BLaER1 treated with 17β-estradiol and CSF1 and Interleukin-3, amounts not matched to agents 10 nM and 100 nM (cell line): ENCODE data around the gene ACAA1.

Source experiments
- H3K27ac ChIP-seq, 11 experiments: shearing (Covaris generic); formaldehyde crosslinking; 2 replicates each; pipeline ENCODE4 v1.8.1; 2022
- H3K27me3 ChIP-seq, 11 experiments: shearing (Covaris generic); formaldehyde crosslinking; 2 replicates each; pipeline ENCODE4 v1.8.1; 2022
- H3K36me3 ChIP-seq, 11 experiments: shearing (Covaris generic); formaldehyde crosslinking; 2 replicates each; pipeline ENCODE4 v1.8.1; 2022
- H3K4me1 ChIP-seq, 10 experiments: shearing (Covaris generic); formaldehyde crosslinking; 2 replicates each; pipeline ENCODE4 v1.8.1; 2022
- H3K4me2 ChIP-seq, 11 experiments: shearing (Covaris generic); formaldehyde crosslinking; 2 replicates each; pipeline ENCODE4 v1.8.1; 2022
- H3K4me3 ChIP-seq, 10 experiments: shearing (Covaris generic); formaldehyde crosslinking; 2 replicates each; pipeline ENCODE4 v1.8.1; 2022
- H3K9ac ChIP-seq, 11 experiments: shearing (Covaris generic); formaldehyde crosslinking; 2 replicates each; pipeline ENCODE4 v1.8.1; 2022
- H3K9me3 ChIP-seq, 11 experiments: shearing (Covaris generic); formaldehyde crosslinking; replicated peaks in 1 of 11; 2 replicates each; pipeline ENCODE4 v1.8.1; 2022
- H4K20me1 ChIP-seq, 11 experiments: shearing (Covaris generic); formaldehyde crosslinking; 2 replicates each; pipeline ENCODE4 v1.8.1; 2022
- Cebpa-rat ChIP-seq, 11 experiments: shearing (Covaris generic); IDR thresholded peaks; 2 replicates each; pipeline ENCODE4 v1.8.1; 2022

The ACAA1 gene

DNA sequence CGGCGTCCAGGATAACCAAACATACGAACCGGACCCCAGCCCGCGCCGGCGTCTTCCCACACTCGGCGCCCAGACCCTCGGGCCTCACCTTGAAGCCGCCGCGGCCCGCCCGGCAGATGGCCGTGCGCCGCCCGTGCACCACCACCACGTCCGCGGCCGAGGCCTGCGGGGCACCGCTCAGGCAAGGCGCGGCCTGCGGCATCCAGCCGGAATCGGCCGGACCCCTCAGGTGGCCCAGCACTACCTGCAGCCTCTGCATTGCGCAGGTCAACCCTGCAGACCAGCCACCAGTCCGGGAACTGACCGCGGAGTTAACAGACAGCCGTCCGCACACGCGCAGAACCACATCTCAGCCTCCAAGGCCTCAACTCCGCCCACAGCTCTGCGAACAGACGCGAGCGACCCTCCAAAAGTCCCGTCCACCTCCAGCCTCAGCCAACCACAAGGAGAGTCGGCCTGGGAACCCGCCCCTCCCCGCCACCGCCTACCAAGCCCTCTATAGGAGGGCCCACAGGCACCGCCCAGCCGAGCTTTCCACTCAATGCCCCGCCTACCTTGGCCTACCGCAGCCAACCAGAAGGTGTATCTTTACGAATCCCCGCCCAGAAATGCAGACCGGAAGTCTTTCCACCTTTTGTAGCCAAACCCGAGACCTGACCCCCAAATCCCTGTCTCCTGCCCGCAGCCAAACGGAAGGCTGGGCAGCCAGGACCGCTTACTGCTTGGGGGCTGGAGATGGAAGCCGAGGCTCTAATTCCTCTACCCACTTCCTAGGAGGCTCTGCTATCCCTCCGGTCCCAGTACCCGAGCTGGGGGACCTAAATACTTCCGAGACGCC, at the start of gene ACAA1:
ACAA1 (minus strand) TSS at position 351 of the 838 bp plus-strand sequence; CDS start at position 259, 92 bp downstream.
- Histone ChIP-seq H3K4me3 (peak within 1 kb of the TSS; percentile 73 to 99 (median 92)), H3K36me3 (peaks cover 49 to 58% (median 55%) of the 10 kb centered on the region in 11 experiments), H3K4me2 (peak within 1 kb of the TSS; percentile 87 to 99 (median 98)), H3K27ac (peak within 1 kb of the TSS; percentile 85 to 99 (median 96)), H3K9me3 (no peaks in the 10 kb centered on the region), H4K20me1 (peaks cover 59 to 78% (median 70%) of the 10 kb centered on the region in 11 experiments; a peak in 21 of 22 replicates), H3K9ac (peak within 1 kb of the TSS; percentile 90 to 99 (median 97)), H3K27me3 (no peaks in the 10 kb centered on the region), H3K4me1 (peaks cover 52 to 74% (median 69%) of the 10 kb centered on the region in 10 experiments)
- TF ChIP-seq Cebpa-rat (IDR thresholded peaks at IDR 0.05): no peak

DNA sequence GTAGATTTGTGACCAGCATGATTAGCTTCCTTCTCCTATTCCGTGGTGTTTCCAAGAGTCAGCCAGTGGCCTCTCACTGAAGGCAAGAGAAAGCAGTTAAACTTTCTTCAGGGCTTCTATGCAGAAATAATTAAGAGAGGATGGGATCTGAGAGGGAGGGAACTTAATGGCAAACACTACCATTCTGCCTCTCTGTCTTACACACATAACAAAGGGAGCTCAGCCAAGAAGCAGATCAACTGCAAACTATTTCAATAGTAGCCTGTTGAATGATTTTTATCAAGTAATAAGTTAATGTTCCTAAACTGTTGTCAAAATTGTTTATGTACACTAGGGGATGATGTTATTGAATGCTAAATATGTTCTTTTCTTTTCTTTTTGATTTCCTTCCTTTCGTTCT, 40.3 kb upstream of the ACAA1 start:
- Histone ChIP-seq H3K9ac (no peak overlapping the region), H3K4me3 (no peak overlapping the region), H3K27ac (no peak overlapping the region), H4K20me1 (peaks cover 58 to 100% (median 91%) of the 10 kb centered on the region in 11 experiments), H3K9me3 (no peaks in the 10 kb centered on the region), H3K4me1 (peaks cover 0 to 53% (median 4%) of the 10 kb centered on the region in 10 experiments; a peak in 10 of 20 replicates), H3K27me3 (no peaks in the 10 kb centered on the region), H3K36me3 (peaks cover 24 to 51% (median 39%) of the 10 kb centered on the region in 11 experiments), H3K4me2 (peak overlapping the region in 1 of 11 experiments; percentile 6; a peak in 1 of 22 replicates)
- TF ChIP-seq Cebpa-rat (IDR thresholded peaks at IDR 0.05): no peak

GRCh38 chr3:38173834-38174418, 37.0 kb upstream of the ACAA1 start:
- H3K9me3 ChIP-seq: no peaks in the 10 kb centered on the region
- H4K20me1 ChIP-seq: peaks cover 70 to 100% (median 93%) of the 10 kb centered on the region in 11 experiments
- peaks cover 9 to 24% (median 15%) of the 10 kb centered on the region in 11 experiments; a peak in 21 of 22 replicates for H3K36me3 ChIP-seq
- H3K27ac ChIP-seq: no peak overlapping the region
- H3K9ac ChIP-seq: no peak overlapping the region
- no peak overlapping the region for H3K4me3 ChIP-seq
- peaks cover 0 to 82% (median 8%) of the 10 kb centered on the region in 10 experiments; a peak in 13 of 20 replicates for H3K4me1 ChIP-seq
- no peaks in the 10 kb centered on the region for H3K27me3 ChIP-seq
- no peak for TF ChIP-seq Cebpa-rat (IDR thresholded peaks at IDR 0.05)
- H3K4me2 ChIP-seq: peak overlapping the region in 2 of 11 experiments; percentile 41 to 61; a peak in 2 of 22 replicates

- Histone ChIP-seq H3K4me1 (peaks cover 16 to 91% (median 22%) of the 10 kb centered on the region in 10 experiments), H3K9ac (no peak overlapping the region), H3K36me3 (peaks cover 0 to 7% (median 0%) of the 10 kb centered on the region in 11 experiments; a peak in 1 of 22 replicates), H3K27ac (no peak overlapping the region), H4K20me1 (peaks cover 62 to 100% (median 90%) of the 10 kb centered on the region in 11 experiments), H3K27me3 (no peaks in the 10 kb centered on the region), H3K4me3 (no peak overlapping the region), H3K9me3 (no peaks in the 10 kb centered on the region), H3K4me2 (peak overlapping the region in 1 of 11 experiments; percentile 41; a peak in 1 of 22 replicates)
- TF ChIP-seq Cebpa-rat (IDR thresholded peaks at IDR 0.05): no peak
Measured at GRCh38 chr3:38171622-38172021, 34.7 kb upstream of the ACAA1 start.

- no peak overlapping the region for H3K4me3 ChIP-seq
- peaks cover 22 to 92% (median 28%) of the 10 kb centered on the region in 10 experiments for H3K4me1 ChIP-seq
- H3K9me3 ChIP-seq: no peaks in the 10 kb centered on the region
- peaks cover 0 to 7% (median 0%) of the 10 kb centered on the region in 11 experiments; a peak in 1 of 22 replicates for H3K36me3 ChIP-seq
- no peak overlapping the region for H3K27ac ChIP-seq
- no peak for TF ChIP-seq Cebpa-rat (IDR thresholded peaks at IDR 0.05)
- peak overlapping the region in 2 of 11 experiments; percentile 2 to 18; a peak in 3 of 22 replicates for H3K4me2 ChIP-seq
- H4K20me1 ChIP-seq: peaks cover 60 to 96% (median 88%) of the 10 kb centered on the region in 11 experiments
- no peaks in the 10 kb centered on the region for H3K27me3 ChIP-seq
- H3K9ac ChIP-seq: no peak overlapping the region
Measured at GRCh38 chr3:38170722-38171121, 33.8 kb upstream of the ACAA1 start.

DNA sequence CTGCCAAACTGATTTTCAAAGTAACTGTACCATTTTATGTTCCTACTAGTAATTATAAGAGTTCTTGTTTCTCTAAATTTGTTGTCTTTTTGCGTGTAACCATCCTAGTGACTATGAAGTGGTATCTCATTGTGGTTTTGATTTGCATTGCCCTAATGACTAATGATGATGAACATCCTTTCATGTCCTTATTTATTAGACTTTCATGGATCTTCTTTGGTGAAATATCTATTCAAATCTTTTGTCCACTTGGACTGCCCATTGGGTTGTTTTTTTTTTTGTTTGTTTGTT, 32.0 kb upstream of the ACAA1 start:
- TF ChIP-seq Cebpa-rat (IDR thresholded peaks at IDR 0.05): no peak
- no peak overlapping the region for H3K9ac ChIP-seq
- H4K20me1 ChIP-seq: peaks cover 44 to 79% (median 71%) of the 10 kb centered on the region in 11 experiments
- H3K36me3 ChIP-seq: peaks cover 0 to 7% (median 0%) of the 10 kb centered on the region in 11 experiments; a peak in 1 of 22 replicates
- H3K27me3 ChIP-seq: no peaks in the 10 kb centered on the region
- H3K27ac ChIP-seq: peak overlapping the region in 2 of 11 experiments; percentile 41 to 60; a peak in 2 of 22 replicates
- H3K4me3 ChIP-seq: no peak overlapping the region
- H3K9me3 ChIP-seq: no peaks in the 10 kb centered on the region
- peaks cover 29 to 79% (median 34%) of the 10 kb centered on the region in 10 experiments for H3K4me1 ChIP-seq
- H3K4me2 ChIP-seq: peak overlapping the region in 7 of 11 experiments; percentile 5 to 98 (median 90); a peak in 11 of 22 replicates

DNA sequence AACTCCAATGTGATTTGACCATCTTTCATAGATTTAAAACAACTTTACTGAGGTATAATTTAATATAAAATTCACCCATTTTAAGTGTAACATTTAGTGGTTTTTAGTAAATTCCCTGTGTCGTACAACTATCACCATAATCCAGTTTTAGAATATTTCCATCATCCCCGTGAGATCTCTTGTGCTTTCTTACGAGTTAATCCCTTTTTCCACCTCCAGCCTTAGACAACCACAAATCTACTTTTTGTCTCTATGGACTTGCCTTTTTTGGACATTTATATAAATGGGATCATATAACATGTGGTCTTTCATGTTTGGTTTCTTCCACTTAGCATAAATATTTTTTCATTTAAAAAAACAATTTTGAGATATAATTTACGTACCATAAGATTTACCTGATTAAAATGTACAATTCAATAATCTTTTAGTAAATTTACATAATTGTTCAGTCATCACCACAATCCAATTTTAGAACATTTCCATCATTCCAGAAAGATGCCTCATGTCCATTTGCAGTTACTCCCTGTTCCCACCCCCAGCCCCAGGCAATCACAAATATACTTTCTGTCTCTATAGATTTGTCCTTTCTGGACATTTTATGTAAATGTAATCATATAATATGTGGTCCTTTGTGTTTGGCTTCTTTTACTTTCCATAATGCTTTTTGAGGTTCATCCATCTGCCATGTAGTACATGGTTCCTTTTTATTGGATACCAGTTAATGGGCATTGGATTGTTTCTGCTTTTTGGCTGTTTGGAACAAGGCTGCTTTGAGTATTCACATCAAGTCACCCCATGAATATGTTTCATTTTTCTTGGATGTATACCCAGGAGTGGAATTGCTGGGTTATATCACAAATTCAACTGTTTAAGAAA, 31.5 kb upstream of the ACAA1 start:
- Histone ChIP-seq H3K27me3 (no peaks in the 10 kb centered on the region), H3K9ac (no peak overlapping the region), H3K27ac (peak overlapping the region in 2 of 11 experiments; percentile 41 to 60; a peak in 2 of 22 replicates), H3K9me3 (no peaks in the 10 kb centered on the region), H3K4me1 (peaks cover 30 to 80% (median 36%) of the 10 kb centered on the region in 10 experiments), H3K36me3 (peaks cover 0 to 7% (median 0%) of the 10 kb centered on the region in 11 experiments; a peak in 1 of 22 replicates), H3K4me3 (peak overlapping the region in 1 of 10 experiments; percentile 96; a peak in 1 of 20 replicates), H4K20me1 (peaks cover 38 to 73% (median 65%) of the 10 kb centered on the region in 11 experiments), H3K4me2 (peak overlapping the region in 10 of 11 experiments; percentile 80 to 99 (median 95); a peak in 17 of 22 replicates)
- TF ChIP-seq Cebpa-rat (IDR thresholded peaks at IDR 0.05): no peak

- peaks cover 30 to 65% (median 57%) of the 10 kb centered on the region in 11 experiments for H4K20me1 ChIP-seq
- H3K9ac ChIP-seq: peak overlapping the region in 2 of 11 experiments; percentile 95; a peak in 3 of 22 replicates
- TF ChIP-seq Cebpa-rat (IDR thresholded peaks at IDR 0.05): no peak
- H3K4me3 ChIP-seq: peak overlapping the region in 4 of 10 experiments; percentile 92 to 96 (median 94); a peak in 10 of 20 replicates
- H3K4me2 ChIP-seq: peak overlapping the region; percentile 80 to 99 (median 96)
- no peaks in the 10 kb centered on the region; a peak in 1 of 22 replicates for H3K9me3 ChIP-seq
- H3K27ac ChIP-seq: no peak overlapping the region
- peaks cover 28 to 78% (median 36%) of the 10 kb centered on the region in 10 experiments for H3K4me1 ChIP-seq
- no peaks in the 10 kb centered on the region for H3K27me3 ChIP-seq
- peaks cover 0 to 7% (median 0%) of the 10 kb centered on the region in 11 experiments; a peak in 1 of 22 replicates for H3K36me3 ChIP-seq
Measured at GRCh38 chr3:38167591-38167990, 30.7 kb upstream of the ACAA1 start.
